Colonic mucosa (tissue), 4 donors: Measurements from ENCODE around the gene ANTXR1. TPM values are rescaled to one million over a fixed set of nuclear protein-coding genes. Genes with fewer than 3 reads are reported as not detected.

Source experiments
- DNase-seq: peaks from one replicate; pipeline ENCODE4 v3.0.0-alpha.2; 2020
- H3K27ac ChIP-seq: fragments of 200-600 bp; one replicate; pipeline ENCODE4 v1.8.0; 2021
- H3K27me3 ChIP-seq: fragments of 200-600 bp; one replicate; pipeline ENCODE4 v1.8.0; 2021
- H3K36me3 ChIP-seq: fragments of 200-600 bp; one replicate; pipeline ENCODE4 v1.8.0; 2021
- H3K4me1 ChIP-seq: fragments of 200-600 bp; one replicate; pipeline ENCODE4 v1.8.0; 2021; ENCODE audit warnings: mild to moderate bottlenecking
- H3K4me3 ChIP-seq: fragments of 200-600 bp; one replicate; pipeline ENCODE4 v1.8.0; 2021
- H3K9ac ChIP-seq, 2 donors: one replicate each; pipeline ENCODE4 v1.7.0; 2013; ENCODE audit warnings: control low read depth in 2 of 2, low read depth in 2 of 2, low read length in 2 of 2
- H3K9me3 ChIP-seq: fragments of 200-600 bp; one replicate; pipeline ENCODE4 v1.8.0; 2021
- CTCF ChIP-seq: fragments of 200-600 bp; IDR thresholded peaks from one replicate; pipeline ENCODE4 v1.8.0; 2022; ENCODE audit warnings: antibody characterized with exemption, mild to moderate bottlenecking
- intact Hi-C: fragments of 100-400 bp; cut with DNase I; formaldehyde crosslinking; loops from one replicate; pipeline ENCODE4 v1.14.1; 2022
- total RNA-seq, 2 donors: library from RNA; stranded (reverse); fragmentation: NEBNext Ultra II Directional in 1 of 2; extraction: Animal tissue kit (Norgen Biotek cat#: 25700) in 1 of 2; gene quantifications; one replicate each; pipeline ENCODE4 v1.2.1, GENCODE V29; 2021
- donor health status: healthy.
- donor health status: DM: no; HTN: no; CAD: no.
- donor health status: DM: no; HTN: no; CAD: no.

ANTXR1 gene
- total RNA-seq, 2 donors from 2014 or later: 8.1 to 17.0 TPM

GRCh38 chr2:69065735-69066336, 52.9 kb downstream of the ANTXR1 start:
- Histone ChIP-seq H3K27ac (no peak overlapping the region), H3K9me3 (no peaks in the 10 kb centered on the region), H3K4me1 (no peaks in the 10 kb centered on the region), H3K4me3 (no peak overlapping the region), H3K9ac (no peak overlapping the region), H3K27me3 (no peaks in the 10 kb centered on the region), H3K36me3 (no peaks in the 10 kb centered on the region)
- no peak for TF ChIP-seq CTCF
- no peak for DNase-seq
- intact Hi-C loops: no loop called here

DNA sequence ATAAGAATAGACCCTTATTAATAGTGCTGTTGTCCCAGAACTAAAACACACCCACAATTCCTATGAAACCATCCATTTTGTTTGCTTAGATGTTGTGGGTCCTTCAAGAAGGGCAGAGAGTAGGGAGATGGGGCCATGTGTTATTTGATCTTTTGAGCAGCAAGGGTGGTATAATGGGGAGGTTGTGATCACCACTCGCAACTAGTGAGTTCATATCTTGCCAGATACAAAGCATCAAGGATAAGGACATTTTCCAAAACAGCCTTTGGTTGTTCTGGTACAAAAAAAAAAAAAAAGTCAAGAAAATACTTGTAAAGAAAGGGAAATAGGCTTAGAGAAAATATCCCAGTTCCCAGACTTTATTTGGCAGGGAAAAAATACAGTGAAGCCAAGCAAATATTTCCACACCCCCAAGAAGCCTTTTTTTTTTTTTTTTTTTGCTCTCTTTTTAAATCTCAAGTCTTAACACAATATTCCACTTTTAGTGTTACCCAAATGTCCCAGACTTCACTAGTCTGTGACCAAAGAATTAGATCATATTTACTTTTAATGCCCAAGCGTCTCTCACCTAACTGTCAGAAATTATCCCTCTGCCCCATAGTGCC, 54.1 kb downstream of the ANTXR1 start:
- TF ChIP-seq CTCF: no peak
- Histone ChIP-seq H3K27me3 (no peaks in the 10 kb centered on the region), H3K9me3 (no peaks in the 10 kb centered on the region), H3K27ac (no peak overlapping the region), H3K36me3 (no peaks in the 10 kb centered on the region), H3K4me3 (no peak overlapping the region), H3K9ac (no peak overlapping the region), H3K4me1 (no peaks in the 10 kb centered on the region)
- intact Hi-C loops: no loop called here
- DNase-seq: no peak

DNA sequence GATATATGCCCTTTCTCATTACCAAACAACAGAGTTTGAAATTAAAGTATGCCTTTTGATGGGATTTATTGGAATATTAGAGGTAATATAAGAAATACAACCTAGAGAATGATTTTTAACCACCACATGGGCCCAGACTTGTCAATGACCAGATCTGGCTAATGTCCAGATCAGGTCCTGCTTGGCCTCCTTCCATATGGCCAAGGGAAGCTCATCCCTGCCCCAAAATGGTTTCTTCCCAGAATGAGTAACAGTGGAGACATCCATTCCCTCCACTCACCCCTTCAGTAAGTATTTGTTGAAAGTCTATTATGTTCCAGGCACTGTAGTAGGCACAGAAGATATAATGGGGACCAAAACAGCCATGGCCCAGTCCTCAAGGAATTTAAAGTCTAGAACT, 54.9 kb downstream of the ANTXR1 start:
- DNase-seq: no peak
- no peak for TF ChIP-seq CTCF
- no peak overlapping the region for H3K27ac ChIP-seq
- no peak overlapping the region for H3K4me3 ChIP-seq
- H3K36me3 ChIP-seq: no peaks in the 10 kb centered on the region
- H3K9ac ChIP-seq: no peak overlapping the region
- H3K4me1 ChIP-seq: no peaks in the 10 kb centered on the region
- intact Hi-C loops: no loop called here
- H3K9me3 ChIP-seq: no peaks in the 10 kb centered on the region
- no peaks in the 10 kb centered on the region for H3K27me3 ChIP-seq

DNA sequence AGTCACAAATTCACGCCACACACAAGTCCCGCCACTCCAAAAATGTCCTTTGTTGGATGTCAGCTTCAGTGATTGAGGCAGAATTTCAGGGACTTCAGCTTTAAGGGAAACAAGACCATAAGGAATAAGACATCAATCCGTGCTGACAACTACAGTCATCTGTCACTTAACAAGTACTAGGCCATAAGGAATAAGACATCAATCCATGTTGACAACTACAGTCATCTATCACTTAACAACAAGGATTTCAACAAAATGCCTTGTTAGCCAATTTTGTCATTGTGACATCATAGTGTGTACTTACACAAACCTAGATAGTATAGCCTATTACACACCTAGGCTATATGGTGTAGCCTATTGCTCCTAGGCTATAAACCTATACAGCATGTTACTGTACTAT, 58.0 kb downstream of the ANTXR1 start:
- TF ChIP-seq CTCF: no peak
- intact Hi-C loops: no loop called here
- no peak overlapping the region for H3K9ac ChIP-seq
- no peaks in the 10 kb centered on the region for H3K9me3 ChIP-seq
- H3K27ac ChIP-seq: no peak overlapping the region
- no peak overlapping the region for H3K4me3 ChIP-seq
- DNase-seq: no peak
- no peaks in the 10 kb centered on the region for H3K27me3 ChIP-seq
- no peaks in the 10 kb centered on the region for H3K36me3 ChIP-seq
- H3K4me1 ChIP-seq: no peaks in the 10 kb centered on the region

DNA sequence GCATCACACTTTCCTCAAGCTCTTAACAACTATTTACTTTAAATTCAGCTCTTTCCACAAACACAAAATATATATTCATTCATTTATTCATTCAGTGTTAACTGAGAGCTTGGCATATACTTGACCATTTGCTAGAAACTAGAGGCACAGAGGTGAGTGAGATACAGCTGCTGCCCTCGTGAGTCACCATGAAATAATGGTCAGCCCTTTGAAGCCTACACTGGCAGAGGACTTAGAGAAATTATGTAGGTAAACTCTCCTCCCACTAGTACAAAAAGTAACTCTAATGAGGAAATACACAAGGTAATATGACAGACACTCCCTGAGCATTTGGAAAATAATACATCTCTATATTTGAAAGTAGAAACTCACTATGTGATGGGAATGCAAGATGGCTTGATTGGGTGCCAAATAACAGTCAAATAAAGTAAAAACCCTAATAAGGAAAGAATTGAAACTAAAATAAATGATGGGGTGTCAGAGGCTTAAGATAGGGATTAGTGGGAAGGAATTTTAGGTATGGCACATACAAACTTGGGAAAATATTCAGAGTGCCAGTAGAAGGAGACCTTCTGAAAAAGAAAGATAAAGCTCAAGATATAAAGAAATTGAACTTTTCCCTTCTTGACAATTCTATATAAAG, 61.1 kb downstream of the ANTXR1 start:
- no peak overlapping the region for H3K4me3 ChIP-seq
- no peaks in the 10 kb centered on the region for H3K27me3 ChIP-seq
- no peak overlapping the region for H3K27ac ChIP-seq
- DNase-seq: no peak
- TF ChIP-seq CTCF: no peak
- H3K9ac ChIP-seq: no peak overlapping the region
- no peaks in the 10 kb centered on the region for H3K4me1 ChIP-seq
- intact Hi-C loops: no loop called here
- no peaks in the 10 kb centered on the region for H3K36me3 ChIP-seq
- no peaks in the 10 kb centered on the region for H3K9me3 ChIP-seq
